ENCODE measurements around the gene SLC25A28.

SLC25A28 gene

GRCh38 chr10:99659868-99660366 lies 39.7 kb upstream of the SLC25A28 start:
- TF ChIP-seq CTCF (IDR thresholded peaks at IDR 0.05; ENCODE audit: control insufficient read depth, insufficient read depth, low read depth, low read length, missing control alignments), result no peak
- H3K4me3 ChIP-seq (ENCODE audit: control insufficient read depth, low read depth, low read length), result peak overlapping the region; percentile 86
- no peak for DNase-seq (ENCODE audit: low read depth)

GRCh38 chr10:99659031-99659867 lies 39.0 kb upstream of the SLC25A28 start, which contains the start of gene ENTPD7:
Gene ENTPD7, plus strand, starts transcription at chr10:99659509. Its CDS starts 448 bp downstream, at chr10:99659957.
- H3K4me3 ChIP-seq (ENCODE audit: control insufficient read depth, low read depth, low read length), result peak within 1 kb of the TSS; percentile 86
- peak; percentile 85 for DNase-seq (ENCODE audit: low read depth)
- TF ChIP-seq CTCF (IDR thresholded peaks at IDR 0.05; ENCODE audit: control insufficient read depth, insufficient read depth, low read depth, low read length, missing control alignments), result no peak

GRCh38 chr10:99658622-99659030 lies 38.4 kb upstream of the SLC25A28 start:
- DNase-seq (ENCODE audit: low read depth), result no peak
- no peak for TF ChIP-seq CTCF (IDR thresholded peaks at IDR 0.05; ENCODE audit: control insufficient read depth, insufficient read depth, low read depth, low read length, missing control alignments)

GRCh38 chr10:99656199-99657064 lies 36.2 kb upstream of the SLC25A28 start:
- no peak for DNase-seq (ENCODE audit: low read depth)
- no peak overlapping the region for H3K4me3 ChIP-seq (ENCODE audit: control insufficient read depth, low read depth, low read length)
- TF ChIP-seq CTCF (IDR thresholded peaks at IDR 0.05; ENCODE audit: control insufficient read depth, insufficient read depth, low read depth, low read length, missing control alignments), result no peak

More at GRCh38 chr10:99658622-99659030, 38.4 kb upstream of the SLC25A28 start:
- peak overlapping the region; percentile 86 for H3K4me3 ChIP-seq (ENCODE audit: control insufficient read depth, low read depth, low read length)

- H3K4me3 ChIP-seq (ENCODE audit: control insufficient read depth, low read depth, low read length), result no peak overlapping the region
- no peak for TF ChIP-seq CTCF (IDR thresholded peaks at IDR 0.05; ENCODE audit: control insufficient read depth, insufficient read depth, low read depth, low read length, missing control alignments)
- no peak for DNase-seq (ENCODE audit: low read depth)
These were observed 34.3 kb upstream of the SLC25A28 start for GRCh38 chr10:99654390-99655175.
